Karpas-422 (cell line): Measurements from ENCODE around the gene TRPM2. TPM values are rescaled to one million over a fixed set of nuclear protein-coding genes. Genes with fewer than 3 reads are reported as not detected.

Source experiments
- DNase-seq: peaks from one replicate; pipeline ENCODE4 v3.0.0-alpha.2; 2015
- H2AFZ ChIP-seq: fragments of 200-600 bp; sonication (generic); 2 replicates; pipeline ENCODE4 v1.6.1; 2014; ENCODE audit warnings: antibody characterized with exemption, low read length, mixed read lengths
- H3K27ac ChIP-seq: fragments of 200-600 bp; sonication (generic); 2 replicates; pipeline ENCODE4 v1.5.1; 2014; ENCODE audit warnings: mild to moderate bottlenecking, low read length, moderate library complexity
- H3K27me3 ChIP-seq: fragments of 200-600 bp; sonication (generic); 2 replicates; pipeline ENCODE4 v1.6.1; 2014; ENCODE audit warnings: low read length, mixed read lengths
- H3K36me3 ChIP-seq: fragments of 200-600 bp; sonication (generic); 2 replicates; pipeline ENCODE4 v1.6.1; 2014; ENCODE audit warnings: low read length, mixed read lengths; ENCODE audit not compliant: insufficient read depth
- H3K4me1 ChIP-seq: fragments of 200-600 bp; sonication (generic); 2 replicates; pipeline ENCODE4 v1.6.1; 2014; ENCODE audit warnings: mild to moderate bottlenecking, low read length, mixed read lengths
- H3K4me2 ChIP-seq: fragments of 200-600 bp; sonication (generic); 2 replicates; pipeline ENCODE4 v1.6.1; 2014; ENCODE audit warnings: low read length, low read depth, mild to moderate bottlenecking; ENCODE audit not compliant: poor library complexity, severe bottlenecking
- H3K4me3 ChIP-seq: fragments of 200-600 bp; sonication (generic); 2 replicates; pipeline ENCODE4 v1.5.1; 2014; ENCODE audit warnings: mild to moderate bottlenecking, antibody characterized with exemption, low read length, mixed read lengths
- H3K79me2 ChIP-seq: fragments of 200-600 bp; sonication (generic); 2 replicates; pipeline ENCODE4 v1.6.1; 2014; ENCODE audit warnings: mild to moderate bottlenecking, low read length, mixed read lengths
- H3K9ac ChIP-seq: fragments of 200-600 bp; sonication (generic); 2 replicates; pipeline ENCODE4 v1.6.0; 2014; ENCODE audit warnings: low read length
- H3K9me2 ChIP-seq: fragments of 200-600 bp; sonication (generic), shearing (Covaris generic); replicated peaks from 2 replicates; pipeline ENCODE4 v1.6.0; 2014; ENCODE audit warnings: mild to moderate bottlenecking, low read length, moderate library complexity; ENCODE audit not compliant: insufficient read depth
- H3K9me3 ChIP-seq: fragments of 300-700, 200-600 bp; sonication (generic); 2 replicates; pipeline ENCODE4 v1.6.1; 2014; ENCODE audit warnings: low read length, mixed read lengths
- H4K20me1 ChIP-seq: fragments of 200-600 bp; sonication (generic); 2 replicates; pipeline ENCODE4 v1.6.1; 2014; ENCODE audit warnings: mild to moderate bottlenecking, antibody characterized with exemption, low read length, low read depth; ENCODE audit not compliant: insufficient read depth
- total RNA-seq: library from RNA; depleted of rRNA; stranded (reverse); fragments of >200 nt; shearing (Covaris generic); gene quantifications from 2 replicates; pipeline ENCODE4 v1.2.3, GENCODE V29; 2014; ENCODE audit warnings: low replicate concordance

Gene TRPM2
- total RNA-seq, 1 experiment from 2014 or later, result not detected

- H3K9me2 ChIP-seq, result no peaks in the 10 kb centered on the region
These were observed 89.1 kb downstream of the TRPM2 start for GRCh38 chr21:44442266-44443125.

DNA sequence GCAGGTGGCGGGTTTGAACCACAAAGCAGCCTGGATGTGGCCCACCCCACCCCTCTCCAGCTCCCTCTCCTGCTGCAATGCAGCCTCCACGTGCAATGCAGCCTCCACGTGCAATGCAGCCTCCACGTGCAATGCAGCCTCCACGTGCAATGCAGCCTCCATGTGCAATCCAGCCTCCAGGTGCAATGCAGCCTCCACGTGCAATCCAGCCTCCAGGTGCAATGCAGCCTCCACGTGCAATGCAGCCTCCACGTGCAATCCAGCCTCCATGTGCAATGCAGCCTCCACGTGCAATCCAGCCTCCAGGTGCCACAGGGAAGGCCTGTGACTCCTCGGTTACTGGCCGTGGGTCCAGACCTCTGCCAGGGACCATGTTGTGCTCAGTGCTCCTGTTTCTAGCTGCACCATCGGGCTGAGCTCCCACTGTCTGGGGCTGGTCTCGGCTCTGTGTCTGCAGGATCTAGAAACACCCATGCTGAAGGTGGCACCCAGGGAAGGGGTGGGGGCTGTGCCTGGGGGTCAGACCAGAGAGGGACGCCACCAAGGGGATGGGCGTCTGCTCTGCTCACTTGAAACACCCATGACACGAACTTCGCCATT, 90.0 kb downstream of the TRPM2 start:
- Histone ChIP-seq H3K4me3 (no peak overlapping the region), H3K36me3 (no peaks in the 10 kb centered on the region), H3K4me2 (no peak overlapping the region), H3K27me3 (no peaks in the 10 kb centered on the region), H3K4me1 (no peaks in the 10 kb centered on the region), H3K9me3 (no peaks in the 10 kb centered on the region), H4K20me1 (no peaks in the 10 kb centered on the region), H3K9ac (no peak overlapping the region), H3K9me2 (no peaks in the 10 kb centered on the region), H2AFZ (no peak overlapping the region), H3K27ac (no peak overlapping the region), H3K79me2 (no peaks in the 10 kb centered on the region)
- DNase-seq, result no peak

More at GRCh38 chr21:44442266-44443125, 89.1 kb downstream of the TRPM2 start:
- Histone ChIP-seq H3K36me3 (no peaks in the 10 kb centered on the region), H2AFZ (no peak overlapping the region), H3K4me3 (no peak overlapping the region), H3K9ac (no peak overlapping the region), H3K27me3 (no peaks in the 10 kb centered on the region), H3K27ac (no peak overlapping the region), H3K9me3 (no peaks in the 10 kb centered on the region), H4K20me1 (no peaks in the 10 kb centered on the region), H3K79me2 (no peaks in the 10 kb centered on the region), H3K4me2 (no peak overlapping the region), H3K4me1 (no peaks in the 10 kb centered on the region)
- no peak for DNase-seq

GRCh38 chr21:44443891-44444285, 90.5 kb downstream of the TRPM2 start:
- no peaks in the 10 kb centered on the region for H4K20me1 ChIP-seq

GRCh38 chr21:44444286-44444931, 91.0 kb downstream of the TRPM2 start:
- no peaks in the 10 kb centered on the region for H3K27me3 ChIP-seq
- H2AFZ ChIP-seq, result no peak overlapping the region
- peak; percentile 66 for DNase-seq
- H3K4me2 ChIP-seq, result no peak overlapping the region
- no peaks in the 10 kb centered on the region for H3K4me1 ChIP-seq
- no peak overlapping the region for H3K9ac ChIP-seq
- H4K20me1 ChIP-seq, result no peaks in the 10 kb centered on the region
- H3K4me3 ChIP-seq, result no peak overlapping the region
- H3K36me3 ChIP-seq, result no peaks in the 10 kb centered on the region
- no peak overlapping the region for H3K27ac ChIP-seq
- H3K79me2 ChIP-seq, result no peaks in the 10 kb centered on the region
- no peaks in the 10 kb centered on the region for H3K9me3 ChIP-seq
- no peaks in the 10 kb centered on the region for H3K9me2 ChIP-seq

More at GRCh38 chr21:44443891-44444285, 90.5 kb downstream of the TRPM2 start:
- H3K36me3 ChIP-seq, result no peaks in the 10 kb centered on the region
- no peak overlapping the region for H3K27ac ChIP-seq
- no peaks in the 10 kb centered on the region for H3K27me3 ChIP-seq
- no peak overlapping the region for H3K9ac ChIP-seq
- no peaks in the 10 kb centered on the region for H3K9me3 ChIP-seq
- DNase-seq, result no peak
- no peak overlapping the region for H3K4me2 ChIP-seq
- H3K4me1 ChIP-seq, result no peaks in the 10 kb centered on the region
- H2AFZ ChIP-seq, result no peak overlapping the region
- H3K79me2 ChIP-seq, result no peaks in the 10 kb centered on the region
- H3K9me2 ChIP-seq, result no peaks in the 10 kb centered on the region
- no peak overlapping the region for H3K4me3 ChIP-seq

DNA sequence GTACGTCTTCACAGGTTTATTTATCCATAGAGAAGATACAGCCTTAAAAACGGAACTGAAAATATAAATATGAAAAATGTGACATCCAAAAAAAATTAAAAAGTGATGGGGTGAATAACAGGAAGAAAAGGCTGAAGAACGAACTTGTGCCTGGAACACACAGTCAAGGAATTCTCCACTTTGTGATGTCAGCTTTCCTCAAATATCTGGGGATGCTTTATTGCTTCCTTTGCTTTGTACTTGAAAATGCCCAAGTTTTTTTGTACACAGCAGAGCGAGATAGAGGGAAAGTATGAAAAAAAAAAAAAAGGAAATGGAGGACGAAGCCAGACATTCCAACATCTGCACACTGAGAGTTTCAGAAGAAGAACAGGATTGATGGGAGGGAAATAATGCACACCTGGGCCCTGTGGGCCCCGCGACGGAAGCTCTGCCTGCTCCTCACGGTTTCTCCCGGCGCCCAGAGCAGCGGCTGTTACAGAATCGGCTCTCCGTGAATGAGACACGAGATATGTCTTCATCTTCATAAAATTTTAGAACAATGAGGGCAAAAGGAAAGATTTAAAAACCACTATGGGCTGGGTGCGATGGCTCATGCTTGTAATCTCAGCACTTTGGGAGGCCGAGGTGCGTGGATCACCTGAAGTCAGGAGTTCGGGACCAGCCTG, 91.9 kb downstream of the TRPM2 start:
- H3K27me3 ChIP-seq, result no peaks in the 10 kb centered on the region
- H3K9me3 ChIP-seq, result no peaks in the 10 kb centered on the region
- no peaks in the 10 kb centered on the region for H3K36me3 ChIP-seq
- no peak overlapping the region for H3K27ac ChIP-seq
- H2AFZ ChIP-seq, result no peak overlapping the region
- no peak overlapping the region for H3K4me3 ChIP-seq
- H3K9ac ChIP-seq, result no peak overlapping the region
- H3K4me1 ChIP-seq, result no peaks in the 10 kb centered on the region
- no peak overlapping the region for H3K4me2 ChIP-seq
- no peak for DNase-seq
- H3K9me2 ChIP-seq, result no peaks in the 10 kb centered on the region
- no peaks in the 10 kb centered on the region for H4K20me1 ChIP-seq
- H3K79me2 ChIP-seq, result no peaks in the 10 kb centered on the region

DNA sequence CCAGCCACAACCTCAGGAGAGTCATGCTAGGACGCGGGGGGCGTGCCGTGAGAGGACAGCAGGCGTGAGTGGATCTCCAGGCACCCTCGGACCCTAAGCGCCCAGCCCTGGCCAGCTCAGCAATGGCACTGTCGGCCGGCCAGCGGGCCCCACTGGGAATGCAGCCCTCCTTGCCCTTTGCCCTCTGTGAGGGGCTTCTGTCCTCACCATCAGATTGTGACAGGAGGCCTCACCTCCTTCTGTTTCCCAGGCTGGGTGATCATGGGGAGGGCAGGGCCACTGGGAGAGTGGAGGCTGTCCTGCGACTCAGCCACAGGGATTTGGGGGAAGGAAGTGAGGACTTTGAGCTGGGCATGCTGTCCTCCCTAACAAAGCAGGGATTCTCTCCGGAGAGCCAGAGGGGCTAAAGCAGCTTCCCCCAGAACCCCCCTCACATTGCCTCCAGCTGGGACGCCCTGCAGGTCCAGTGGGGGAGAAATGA, 95.3 kb downstream of the TRPM2 start:
- Histone ChIP-seq H3K9me2 (no peaks in the 10 kb centered on the region), H3K4me2 (no peak overlapping the region), H3K9ac (no peak overlapping the region), H3K36me3 (no peaks in the 10 kb centered on the region), H4K20me1 (no peaks in the 10 kb centered on the region), H3K27me3 (no peaks in the 10 kb centered on the region), H2AFZ (no peak overlapping the region), H3K79me2 (no peaks in the 10 kb centered on the region), H3K27ac (no peak overlapping the region), H3K9me3 (no peaks in the 10 kb centered on the region), H3K4me1 (no peaks in the 10 kb centered on the region), H3K4me3 (no peak overlapping the region)
- no peak for DNase-seq

DNA sequence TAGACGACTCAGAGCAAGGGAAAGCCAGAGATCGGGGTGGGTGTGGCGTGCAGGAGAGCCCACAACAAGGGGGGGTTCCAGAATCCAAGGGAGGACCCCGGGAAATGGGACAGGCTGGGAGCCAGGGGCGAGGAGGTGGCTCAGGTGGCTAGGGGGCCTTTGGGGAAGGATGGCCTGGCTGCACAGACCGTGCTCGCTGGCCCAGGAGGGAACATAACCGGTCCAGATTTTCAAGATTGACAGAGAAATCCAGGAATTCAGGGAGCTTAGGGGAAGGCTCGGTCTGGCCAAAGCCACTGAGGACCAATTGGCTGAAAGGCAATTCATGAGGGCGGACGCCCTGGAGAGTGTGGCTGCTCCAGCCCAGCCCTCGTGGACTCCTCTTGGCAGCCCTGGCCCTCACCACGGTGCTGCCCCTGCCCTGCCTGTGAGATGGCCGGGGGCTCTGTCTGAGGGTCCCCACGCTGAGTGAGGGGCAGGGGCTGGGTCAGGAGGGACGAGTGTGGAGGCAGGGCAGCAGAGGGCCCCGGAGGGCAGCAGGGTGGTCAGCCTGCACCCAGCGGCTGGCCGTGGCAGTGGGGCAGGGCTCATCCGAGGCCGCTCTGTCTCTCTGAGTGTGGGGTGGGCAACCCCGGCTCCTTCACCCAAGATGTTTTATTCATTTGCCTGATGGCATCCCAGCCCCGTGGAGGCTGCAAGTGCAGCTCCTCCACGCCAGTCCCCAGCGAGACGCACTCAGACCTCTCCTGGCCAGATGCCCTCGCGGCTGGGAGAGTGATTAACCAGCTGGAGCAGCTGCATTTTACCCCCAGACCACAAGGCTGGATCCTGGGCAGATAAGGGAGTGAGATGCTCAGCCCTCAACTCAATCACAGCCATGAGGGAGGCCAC, 96.3 kb downstream of the TRPM2 start:
- Histone ChIP-seq H3K9me3 (peaks cover 7% of the 10 kb centered on the region), H3K79me2 (no peaks in the 10 kb centered on the region), H3K9me2 (no peaks in the 10 kb centered on the region), H3K27me3 (no peaks in the 10 kb centered on the region), H3K9ac (no peak overlapping the region), H3K4me2 (no peak overlapping the region), H3K36me3 (no peaks in the 10 kb centered on the region), H2AFZ (no peak overlapping the region), H3K27ac (no peak overlapping the region), H3K4me1 (no peaks in the 10 kb centered on the region), H4K20me1 (no peaks in the 10 kb centered on the region), H3K4me3 (no peak overlapping the region)
- no peak for DNase-seq
